Panc1 (cell line): ENCODE measurements around the gene OTUD7B. TPM values are rescaled to one million over a fixed set of nuclear protein-coding genes. Genes with fewer than 3 reads are reported as not detected.

Experiments used
- ATAC-seq: fragments of 200-7000 bp; cut with Tn5 transposase; 2 replicates; pipeline ENCODE4 v1.9.1; 2020; ENCODE audit warnings: mild to moderate bottlenecking, moderate library complexity
- BruUV-seq: library from RNA; stranded (reverse); fragments of 400-500 nt; replicated peaks from 2 replicates; lab custom pipeline; 2021; lab: Mats Ljungman, UMichigan
- CTCF ChIA-PET: fragments of 300-600 bp; sonication (Branson Sonifier 250); formaldehyde crosslinking; loops from one replicate; lab custom pipeline; 2022; ENCODE audit warnings: antibody characterized with exemption; lab: Charles Lee
- POLR2A ChIA-PET: fragments of 300-600 bp; sonication (Branson Sonifier 250); formaldehyde crosslinking; loops from one replicate; lab custom pipeline; 2022; ENCODE audit warnings: antibody characterized with exemption; lab: Charles Lee
- DNase-seq: peaks from one replicate; pipeline ENCODE4 v3.0.0-alpha.2; 2010; ENCODE audit warnings: low read depth, low spot score
- H3K27ac ChIP-seq: 2 replicates; pipeline ENCODE4 v1.5.1; 2011; ENCODE audit warnings: mild to moderate bottlenecking, low read length, inconsistent platforms
- H3K27me3 ChIP-seq: fragments of 200-500 bp; sonication (Bioruptor generic); 2 replicates; pipeline ENCODE4 v1.6.0; 2014; ENCODE audit warnings: low read length, inconsistent platforms; ENCODE audit not compliant: control insufficient read depth, insufficient read depth
- H3K36me3 ChIP-seq: fragments of 200-500 bp; sonication (Bioruptor generic); 2 replicates; pipeline ENCODE4 v1.5.1; 2014; ENCODE audit warnings: inconsistent platforms, mild to moderate bottlenecking, low read length, moderate library complexity; ENCODE audit not compliant: control insufficient read depth, insufficient read depth
- H3K4me1 ChIP-seq: 2 replicates; pipeline ENCODE4 v1.5.1; 2011; ENCODE audit warnings: inconsistent platforms, mild to moderate bottlenecking, low read length, moderate library complexity; ENCODE audit not compliant: control insufficient read depth, insufficient read depth
- H3K4me3 ChIP-seq, 2 experiments: 2 replicates each; pipeline ENCODE4 v1.5.1; 2011 to 2012; ENCODE audit warnings: low read depth in 2 of 2, low read length in 2 of 2, mild to moderate bottlenecking in 2 of 2, inconsistent platforms in 1 of 2, moderate library complexity in 1 of 2
- H3K9me3 ChIP-seq: fragments of 200-500 bp; sonication (Bioruptor generic); 2 replicates; pipeline ENCODE4 v1.5.1; 2014; ENCODE audit warnings: low read depth, mild to moderate bottlenecking, inconsistent platforms, low read length, moderate library complexity; ENCODE audit not compliant: control insufficient read depth, insufficient read depth
- POLR2AphosphoS5 ChIP-seq: IDR thresholded peaks from 2 replicates; pipeline ENCODE4 v1.6.1; 2012; ENCODE audit warnings: mild to moderate bottlenecking, low read depth, low read length, moderate library complexity
- SIN3A ChIP-seq: IDR thresholded peaks from 2 replicates; pipeline ENCODE4 v1.6.1; 2012; ENCODE audit warnings: low read depth, mild to moderate bottlenecking, low read length, moderate library complexity, borderline replicate concordance; ENCODE audit not compliant: insufficient read depth
- TCF7L2 ChIP-seq: IDR thresholded peaks from 2 replicates; pipeline ENCODE4 v1.6.1; 2011; ENCODE audit warnings: mild to moderate bottlenecking, low read depth, low read length, inconsistent platforms
- in situ Hi-C: cut with HindIII; loops from 2 replicates; pipeline ENCODE4 v1.10.0; 2016; ENCODE audit warnings: low sequenced_read_pairs, low pct_unique_long_range_greater_than_20kb
- intact Hi-C: fragments of 100-400 bp; cut with micrococcal nuclease; formaldehyde crosslinking; loops from one replicate; pipeline ENCODE4 v1.10.0; 2022; ENCODE audit not compliant: unreplicated experiment
- total RNA-seq: library from RNA; stranded (reverse); gene quantifications from one replicate; pipeline ENCODE4 v1.2.1, GENCODE V29; 2021; ENCODE audit not compliant: unreplicated experiment
- TF ChIP-seq, protein P1 (sequence below): fragments of 450-650 bp; IDR thresholded peaks from 2 replicates; pipeline ENCODE4 v1.5.1; 2017; ENCODE audit warnings: mild to moderate bottlenecking
- TF ChIP-seq, protein P2 (sequence below), 2 experiments: IDR thresholded peaks; 2 replicates each; pipeline ENCODE4 v1.6.1; 2011 to 2012; ENCODE audit warnings: low read depth in 2 of 2, control low read depth in 1 of 2, low read length in 1 of 2, mild to moderate bottlenecking in 1 of 2, moderate library complexity in 1 of 2; ENCODE audit not compliant: insufficient read depth in 1 of 2

OTUD7B gene
- total RNA-seq, 1 experiment from 2014 or later, result 24.1 TPM

DNA sequence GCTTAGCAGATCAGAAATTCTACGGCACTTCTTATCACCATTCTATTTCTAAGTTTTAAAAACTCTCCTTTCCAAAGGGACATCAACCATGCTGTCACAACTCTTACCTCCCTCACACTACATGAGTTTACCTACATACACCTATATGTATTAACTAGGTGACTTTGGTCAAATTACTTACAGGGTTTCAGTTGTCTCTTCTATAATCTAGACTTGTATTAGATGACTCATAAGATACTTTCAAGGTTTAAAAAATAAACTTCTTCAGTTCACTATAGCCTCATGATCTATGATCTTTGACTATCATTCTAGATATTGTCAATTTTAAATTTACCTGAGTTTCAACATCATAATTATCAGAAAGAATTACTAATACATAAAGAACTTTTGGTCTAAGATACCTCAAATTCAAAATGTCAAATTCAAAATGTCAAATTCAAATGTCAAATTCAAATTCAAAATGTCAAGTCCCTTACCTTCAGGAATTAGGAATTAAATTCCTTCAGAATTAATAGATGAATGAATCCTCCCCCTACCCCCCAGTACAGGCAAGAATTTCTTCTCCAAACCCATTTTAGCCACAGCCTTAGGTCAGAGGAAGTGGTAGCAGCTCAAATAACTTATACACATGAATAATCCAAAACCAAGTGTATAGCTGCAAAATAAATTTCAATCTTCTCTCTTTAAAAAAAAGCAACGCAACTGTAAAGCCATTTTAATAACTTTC is 31.1 kb downstream of the OTUD7B start:
- ChIA-PET CTCF (no interaction called here), POLR2A (no interaction called here)
- no peak for ATAC-seq
- H3K4me1 ChIP-seq, result 0 out of 2 replicates have a peak, but pooled peaks cover 7% of the 10 kb centered on the region
- no peak overlapping the region for H3K27ac ChIP-seq
- no peak for DNase-seq
- no peaks in the 10 kb centered on the region for H3K27me3 ChIP-seq
- intact Hi-C loops, result no loop called here
- in situ Hi-C loops, result no loop called here
- no peaks in the 10 kb centered on the region for H3K9me3 ChIP-seq
- BruUV-seq, result no TSS peak
- H3K36me3 ChIP-seq, result peaks cover 3% of the 10 kb centered on the region; the same call in 1 of the 2 replicates
- no peak overlapping the region for H3K4me3 ChIP-seq
- TF ChIP-seq SIN3A (no peak), TCF7L2 (no peak), POLR2AphosphoS5 (no peak)
- TF ChIP-seq, protein P1, sequence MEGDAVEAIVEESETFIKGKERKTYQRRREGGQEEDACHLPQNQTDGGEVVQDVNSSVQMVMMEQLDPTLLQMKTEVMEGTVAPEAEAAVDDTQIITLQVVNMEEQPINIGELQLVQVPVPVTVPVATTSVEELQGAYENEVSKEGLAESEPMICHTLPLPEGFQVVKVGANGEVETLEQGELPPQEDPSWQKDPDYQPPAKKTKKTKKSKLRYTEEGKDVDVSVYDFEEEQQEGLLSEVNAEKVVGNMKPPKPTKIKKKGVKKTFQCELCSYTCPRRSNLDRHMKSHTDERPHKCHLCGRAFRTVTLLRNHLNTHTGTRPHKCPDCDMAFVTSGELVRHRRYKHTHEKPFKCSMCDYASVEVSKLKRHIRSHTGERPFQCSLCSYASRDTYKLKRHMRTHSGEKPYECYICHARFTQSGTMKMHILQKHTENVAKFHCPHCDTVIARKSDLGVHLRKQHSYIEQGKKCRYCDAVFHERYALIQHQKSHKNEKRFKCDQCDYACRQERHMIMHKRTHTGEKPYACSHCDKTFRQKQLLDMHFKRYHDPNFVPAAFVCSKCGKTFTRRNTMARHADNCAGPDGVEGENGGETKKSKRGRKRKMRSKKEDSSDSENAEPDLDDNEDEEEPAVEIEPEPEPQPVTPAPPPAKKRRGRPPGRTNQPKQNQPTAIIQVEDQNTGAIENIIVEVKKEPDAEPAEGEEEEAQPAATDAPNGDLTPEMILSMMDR, result no peak
- TF ChIP-seq, protein P2, sequence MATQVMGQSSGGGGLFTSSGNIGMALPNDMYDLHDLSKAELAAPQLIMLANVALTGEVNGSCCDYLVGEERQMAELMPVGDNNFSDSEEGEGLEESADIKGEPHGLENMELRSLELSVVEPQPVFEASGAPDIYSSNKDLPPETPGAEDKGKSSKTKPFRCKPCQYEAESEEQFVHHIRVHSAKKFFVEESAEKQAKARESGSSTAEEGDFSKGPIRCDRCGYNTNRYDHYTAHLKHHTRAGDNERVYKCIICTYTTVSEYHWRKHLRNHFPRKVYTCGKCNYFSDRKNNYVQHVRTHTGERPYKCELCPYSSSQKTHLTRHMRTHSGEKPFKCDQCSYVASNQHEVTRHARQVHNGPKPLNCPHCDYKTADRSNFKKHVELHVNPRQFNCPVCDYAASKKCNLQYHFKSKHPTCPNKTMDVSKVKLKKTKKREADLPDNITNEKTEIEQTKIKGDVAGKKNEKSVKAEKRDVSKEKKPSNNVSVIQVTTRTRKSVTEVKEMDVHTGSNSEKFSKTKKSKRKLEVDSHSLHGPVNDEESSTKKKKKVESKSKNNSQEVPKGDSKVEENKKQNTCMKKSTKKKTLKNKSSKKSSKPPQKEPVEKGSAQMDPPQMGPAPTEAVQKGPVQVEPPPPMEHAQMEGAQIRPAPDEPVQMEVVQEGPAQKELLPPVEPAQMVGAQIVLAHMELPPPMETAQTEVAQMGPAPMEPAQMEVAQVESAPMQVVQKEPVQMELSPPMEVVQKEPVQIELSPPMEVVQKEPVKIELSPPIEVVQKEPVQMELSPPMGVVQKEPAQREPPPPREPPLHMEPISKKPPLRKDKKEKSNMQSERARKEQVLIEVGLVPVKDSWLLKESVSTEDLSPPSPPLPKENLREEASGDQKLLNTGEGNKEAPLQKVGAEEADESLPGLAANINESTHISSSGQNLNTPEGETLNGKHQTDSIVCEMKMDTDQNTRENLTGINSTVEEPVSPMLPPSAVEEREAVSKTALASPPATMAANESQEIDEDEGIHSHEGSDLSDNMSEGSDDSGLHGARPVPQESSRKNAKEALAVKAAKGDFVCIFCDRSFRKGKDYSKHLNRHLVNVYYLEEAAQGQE (IDR thresholded peaks at IDR 0.05; ENCODE audit: insufficient read depth in 1 of 2, low read depth in 2 of 2, low read length in 1 of 2), result no peak

DNA sequence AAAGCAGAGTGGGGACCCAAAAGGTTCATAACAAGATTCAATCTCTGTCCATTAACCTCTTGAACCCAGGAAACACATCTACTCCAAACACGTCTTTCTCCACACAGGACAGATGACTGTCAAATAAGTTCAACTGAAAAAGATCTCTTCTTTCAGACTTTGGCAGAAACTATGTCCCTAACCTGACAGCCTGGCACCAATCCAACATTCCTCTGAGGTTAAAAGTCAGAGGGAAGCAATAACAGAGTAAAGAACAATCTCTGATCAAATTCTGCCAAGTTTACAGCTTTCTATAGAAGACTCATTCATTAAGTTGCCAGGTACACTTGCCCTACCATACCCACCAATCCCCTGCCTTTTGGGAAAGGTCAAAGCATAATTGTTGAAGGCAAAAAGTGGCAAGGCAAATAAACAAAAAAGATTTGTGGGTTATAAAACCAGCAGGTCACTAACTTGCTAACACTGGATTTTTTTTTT is 31.9 kb downstream of the OTUD7B start:
- Histone ChIP-seq H3K27ac (no peak overlapping the region), H3K4me1 (0 out of 2 replicates have a peak, but pooled peaks cover 7% of the 10 kb centered on the region), H3K27me3 (no peaks in the 10 kb centered on the region), H3K9me3 (no peaks in the 10 kb centered on the region), H3K36me3 (peaks cover 3% of the 10 kb centered on the region; the same call in 1 of the 2 replicates), H3K4me3 (no peak overlapping the region)
- intact Hi-C loops (no loop called here), in situ Hi-C loops (no loop called here)
- no peak for DNase-seq
- no peak for ATAC-seq
- no peak for TF ChIP-seq SIN3A
- TF ChIP-seq, protein P1, result no peak
- no peak for TF ChIP-seq POLR2AphosphoS5
- no peak for TF ChIP-seq TCF7L2
- TF ChIP-seq, protein P2 (IDR thresholded peaks at IDR 0.05; ENCODE audit: insufficient read depth in 1 of 2, low read depth in 2 of 2, low read length in 1 of 2), result no peak
- BruUV-seq, result no TSS peak
- ChIA-PET CTCF (no interaction called here), POLR2A (no interaction called here)
